ENCODE results near the gene AHDC1.

- TF ChIP-seq RFX5 (IDR thresholded peaks at IDR 0.05) (no peak), CTCF (IDR thresholded peaks at IDR 0.05) (no peak), JUN (IDR thresholded peaks at IDR 0.05) (no peak), USF2 (IDR thresholded peaks at IDR 0.05) (no peak), POLR2A (IDR thresholded peaks at IDR 0.05; ENCODE audit: low read length) (no peak), EHMT2 (IDR thresholded peaks at IDR 0.05; ENCODE audit: low read depth) (no peak), MYC (IDR thresholded peaks at IDR 0.05; ENCODE audit: borderline replicate concordance, low read length) (no peak), CHD4 (IDR thresholded peaks at IDR 0.05; ENCODE audit: borderline replicate concordance) (no peak), RCOR1 (IDR thresholded peaks at IDR 0.05; ENCODE audit: low read depth, low read length) (no peak), RNF2 (IDR thresholded peaks at IDR 0.05; ENCODE audit: borderline replicate concordance, low read depth) (no peak)
Measured at GRCh38 chr1:27609210-27609555, 5.2 kb upstream of the AHDC1 start.

Data from A549 (cell line).